BLaER1 treated with 17β-estradiol and CSF1 and Interleukin-3, amounts not matched to agents 10 nM and 100 nM (cell line): ENCODE results near the gene PTGR2.
A peak's percentile ranks its signal among the peaks of the same experiment; 100 is the strongest.
"Not testable (repeated sequence)": the region's sequence is repeated elsewhere in the genome, so short reads cannot be mapped to it uniquely, and the experiment has no call there.

Source experiments
- H3K27ac ChIP-seq, 11 experiments: shearing (Covaris generic); formaldehyde crosslinking; 2 replicates each; pipeline ENCODE4 v1.8.1; 2022
- H3K27me3 ChIP-seq, 11 experiments: shearing (Covaris generic); formaldehyde crosslinking; 2 replicates each; pipeline ENCODE4 v1.8.1; 2022
- H3K36me3 ChIP-seq, 11 experiments: shearing (Covaris generic); formaldehyde crosslinking; 2 replicates each; pipeline ENCODE4 v1.8.1; 2022
- H3K4me1 ChIP-seq, 10 experiments: shearing (Covaris generic); formaldehyde crosslinking; 2 replicates each; pipeline ENCODE4 v1.8.1; 2022
- H3K4me2 ChIP-seq, 11 experiments: shearing (Covaris generic); formaldehyde crosslinking; 2 replicates each; pipeline ENCODE4 v1.8.1; 2022
- H3K4me3 ChIP-seq, 10 experiments: shearing (Covaris generic); formaldehyde crosslinking; 2 replicates each; pipeline ENCODE4 v1.8.1; 2022
- H3K9ac ChIP-seq, 11 experiments: shearing (Covaris generic); formaldehyde crosslinking; 2 replicates each; pipeline ENCODE4 v1.8.1; 2022
- H3K9me3 ChIP-seq, 11 experiments: shearing (Covaris generic); formaldehyde crosslinking; replicated peaks in 1 of 11; 2 replicates each; pipeline ENCODE4 v1.8.1; 2022
- H4K20me1 ChIP-seq, 11 experiments: shearing (Covaris generic); formaldehyde crosslinking; 2 replicates each; pipeline ENCODE4 v1.8.1; 2022
- Cebpa-rat ChIP-seq, 11 experiments: shearing (Covaris generic); IDR thresholded peaks; 2 replicates each; pipeline ENCODE4 v1.8.1; 2022

PTGR2 gene

DNA sequence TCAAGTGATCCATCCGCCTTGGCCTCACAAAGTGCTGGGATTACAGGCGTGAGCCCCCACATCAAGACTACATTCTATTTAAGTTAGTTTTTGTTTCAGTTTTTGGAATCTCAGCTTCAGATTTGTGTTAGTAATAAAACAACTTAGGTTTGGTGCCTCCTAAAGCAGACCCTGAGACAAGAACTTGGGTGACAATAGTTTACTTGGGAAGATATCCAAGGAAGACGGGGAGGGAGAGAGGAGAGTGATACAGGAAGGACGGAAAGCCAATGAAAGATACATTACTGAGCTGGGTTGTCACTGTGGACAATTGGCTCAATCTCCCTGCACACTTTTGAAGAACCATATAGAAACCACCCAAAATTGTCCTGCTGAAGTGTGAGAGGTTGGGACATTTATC, 22.6 kb upstream of the PTGR2 start:
- TF ChIP-seq Cebpa-rat (IDR thresholded peaks at IDR 0.05), result no peak
- H3K27ac ChIP-seq, result no peak overlapping the region
- no peak overlapping the region for H3K4me3 ChIP-seq
- H3K4me1 ChIP-seq, result peaks cover 0 to 22% (median 3%) of the 10 kb centered on the region in 10 experiments; a peak in 10 of 20 replicates
- H3K36me3 ChIP-seq, result no peaks in the 10 kb centered on the region
- H3K27me3 ChIP-seq, result no peaks in the 10 kb centered on the region
- H4K20me1 ChIP-seq, result no peaks in the 10 kb centered on the region; a peak in 1 of 22 replicates
- no peak overlapping the region for H3K4me2 ChIP-seq
- 0 out of 22 replicates have a peak overlapping the region, but pooled peaks of 1 of the 11 experiments have one; percentile 6 for H3K9ac ChIP-seq
- no peaks in the 10 kb centered on the region for H3K9me3 ChIP-seq

- Histone ChIP-seq H3K9me3 (no peaks in the 10 kb centered on the region), H4K20me1 (no peaks in the 10 kb centered on the region; a peak in 1 of 22 replicates), H3K4me3 (no peak overlapping the region), H3K27ac (no peak overlapping the region), H3K9ac (peak overlapping the region in 1 of 11 experiments; percentile 11; a peak in 1 of 22 replicates), H3K27me3 (no peaks in the 10 kb centered on the region), H3K4me1 (peaks cover 0 to 15% (median 0%) of the 10 kb centered on the region in 10 experiments; a peak in 7 of 20 replicates), H3K4me2 (peak overlapping the region in 4 of 11 experiments; percentile 0 to 40 (median 16); a peak in 2 of 22 replicates), H3K36me3 (no peaks in the 10 kb centered on the region)
- TF ChIP-seq Cebpa-rat (IDR thresholded peaks at IDR 0.05), result no peak
Measured at GRCh38 chr14:73829526-73830431, 21.9 kb upstream of the PTGR2 start.

- H4K20me1 ChIP-seq, result no peaks in the 10 kb centered on the region
- no peaks in the 10 kb centered on the region for H3K36me3 ChIP-seq
- peaks cover 0 to 21% (median 1%) of the 10 kb centered on the region in 10 experiments; a peak in 7 of 20 replicates for H3K4me1 ChIP-seq
- no peak overlapping the region for H3K4me3 ChIP-seq
- H3K27me3 ChIP-seq, result no peaks in the 10 kb centered on the region
- no peak overlapping the region for H3K9ac ChIP-seq
- no peaks in the 10 kb centered on the region for H3K9me3 ChIP-seq
- no peak overlapping the region for H3K4me2 ChIP-seq
- no peak for TF ChIP-seq Cebpa-rat (IDR thresholded peaks at IDR 0.05)
- no peak overlapping the region for H3K27ac ChIP-seq
Measured at GRCh38 chr14:73833034-73833433, 18.6 kb upstream of the PTGR2 start.

DNA sequence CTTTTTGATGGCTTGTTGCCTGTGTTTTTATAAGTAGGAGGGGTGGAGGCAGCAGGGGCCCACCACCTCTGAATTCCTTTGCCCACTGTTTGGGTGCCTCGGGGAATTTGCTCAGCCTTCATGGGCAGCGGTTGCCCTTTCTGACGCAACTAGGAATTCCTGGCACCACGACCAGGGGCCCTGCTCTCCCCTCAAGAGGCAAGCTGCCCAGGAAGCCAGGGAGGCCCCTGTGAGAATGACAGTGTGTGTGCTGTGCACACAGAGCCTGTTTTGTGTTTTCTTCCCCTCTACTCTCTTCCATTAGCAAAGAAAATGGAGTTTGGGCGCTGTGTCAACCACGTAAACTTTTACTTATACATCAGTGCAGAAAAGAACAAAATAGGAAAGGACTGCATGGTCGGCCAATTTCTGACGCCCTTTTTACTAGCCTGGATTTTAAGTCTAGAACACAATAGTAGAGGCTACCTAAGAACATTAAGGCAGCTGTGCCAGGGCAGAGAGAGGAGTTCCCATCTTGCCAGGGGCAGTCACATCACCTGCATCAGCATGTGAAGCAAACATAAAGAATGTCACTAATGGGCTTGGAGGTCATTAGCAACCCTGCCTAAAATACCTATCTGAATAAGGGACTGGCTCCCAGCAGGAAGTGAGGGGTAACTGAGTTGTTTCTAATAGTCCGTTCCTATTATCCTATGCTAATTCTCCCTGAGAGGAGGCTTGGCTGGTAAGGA, 17.9 kb upstream of the PTGR2 start:
- Histone ChIP-seq H3K4me3 (no peak overlapping the region), H3K27me3 (no peaks in the 10 kb centered on the region), H3K4me2 (no peak overlapping the region), H3K36me3 (no peaks in the 10 kb centered on the region), H3K9me3 (no peaks in the 10 kb centered on the region), H3K27ac (no peak overlapping the region), H3K9ac (no peak overlapping the region; a peak in 1 of 22 replicates), H3K4me1 (peaks cover 0 to 21% (median 1%) of the 10 kb centered on the region in 10 experiments; a peak in 7 of 20 replicates), H4K20me1 (no peaks in the 10 kb centered on the region)
- TF ChIP-seq Cebpa-rat (IDR thresholded peaks at IDR 0.05), result no peak

DNA sequence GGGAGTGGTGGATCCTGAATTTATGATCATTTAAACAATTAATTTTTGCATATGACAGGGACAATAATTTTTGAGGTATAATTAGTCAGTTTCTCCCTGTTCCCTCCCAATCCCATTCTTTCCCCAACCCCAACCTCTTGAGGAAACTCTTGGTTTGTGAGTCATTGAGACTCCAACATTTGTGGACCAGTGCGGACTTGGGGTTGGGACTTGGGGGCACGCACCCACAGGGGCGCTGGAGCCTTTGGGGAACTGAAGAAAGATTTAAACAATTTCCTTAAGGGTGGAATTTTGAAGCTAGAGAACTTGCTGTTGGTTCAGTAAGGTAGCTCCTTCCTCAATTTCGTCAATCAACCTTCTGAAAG, 17.4 kb upstream of the PTGR2 start:
- no peak overlapping the region for H3K9ac ChIP-seq
- H3K4me2 ChIP-seq, result no peak overlapping the region
- H3K36me3 ChIP-seq, result no peaks in the 10 kb centered on the region
- no peak overlapping the region for H3K27ac ChIP-seq
- TF ChIP-seq Cebpa-rat (IDR thresholded peaks at IDR 0.05), result no peak
- no peaks in the 10 kb centered on the region for H3K27me3 ChIP-seq
- H3K4me3 ChIP-seq, result no peak overlapping the region
- no peaks in the 10 kb centered on the region for H4K20me1 ChIP-seq
- H3K9me3 ChIP-seq, result no peaks in the 10 kb centered on the region
- H3K4me1 ChIP-seq, result peaks cover 0 to 21% (median 1%) of the 10 kb centered on the region in 10 experiments; a peak in 7 of 20 replicates

DNA sequence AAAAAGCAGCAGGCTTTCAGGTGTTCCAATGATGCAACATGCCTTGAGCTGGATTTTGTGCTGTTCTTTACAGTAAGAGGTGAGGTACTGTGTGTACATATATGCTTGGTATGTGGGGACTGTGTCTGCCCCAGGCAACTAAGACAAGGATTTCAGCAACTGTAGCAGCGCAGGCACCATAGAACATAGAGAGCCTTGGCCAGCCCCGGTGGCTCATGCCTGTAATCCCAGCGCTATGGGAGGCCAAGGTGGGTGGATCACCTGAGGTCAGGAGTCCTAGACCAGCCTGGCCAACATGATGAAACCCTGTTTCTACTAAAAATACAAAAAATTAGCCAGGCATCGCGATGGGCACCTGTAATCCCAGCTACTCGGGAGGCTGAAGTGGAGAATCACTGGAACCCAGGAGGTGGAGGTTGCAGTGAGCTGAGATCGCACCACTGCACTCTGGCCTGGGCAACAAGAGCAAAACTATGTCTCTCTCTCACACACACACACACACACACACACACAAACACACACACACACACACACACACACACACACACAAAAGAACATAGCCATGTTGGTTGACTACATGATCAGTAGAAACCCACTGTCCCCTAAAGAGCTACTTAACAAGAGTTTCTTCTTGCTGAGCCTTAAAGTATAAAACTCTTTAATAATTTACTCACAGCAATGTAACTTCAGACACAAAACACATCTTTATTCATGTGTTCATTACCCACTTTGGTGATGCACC, 13.2 kb upstream of the PTGR2 start:
- H3K4me1 ChIP-seq, result peaks cover 0 to 13% (median 0%) of the 10 kb centered on the region in 10 experiments; a peak in 4 of 20 replicates
- H3K27ac ChIP-seq, H4K20me1 ChIP-seq, H3K36me3 ChIP-seq, H3K4me2 ChIP-seq, H3K9ac ChIP-seq, H3K27me3 ChIP-seq, H3K4me3 ChIP-seq, H3K9me3 ChIP-seq: not testable (repeated sequence)

- Histone ChIP-seq H3K9ac (no peak overlapping the region), H3K4me3 (no peak overlapping the region), H4K20me1 (no peaks in the 10 kb centered on the region), H3K27me3 (no peaks in the 10 kb centered on the region), H3K36me3 (no peaks in the 10 kb centered on the region), H3K4me1 (peaks cover 0 to 8% (median 0%) of the 10 kb centered on the region in 10 experiments; a peak in 4 of 20 replicates), H3K4me2 (no peak overlapping the region), H3K9me3 (peaks cover 0 to 10% (median 6%) of the 10 kb centered on the region in 11 experiments; a peak in 14 of 22 replicates), H3K27ac (no peak overlapping the region)
- no peak for TF ChIP-seq Cebpa-rat (IDR thresholded peaks at IDR 0.05)
Measured at GRCh38 chr14:73842201-73842600, 9.4 kb upstream of the PTGR2 start.

GRCh38 chr14:73842851-73843250, 8.8 kb upstream of the PTGR2 start:
- Histone ChIP-seq H3K4me3 (no peak overlapping the region), H3K4me2 (no peak overlapping the region), H3K9me3 (peaks cover 0 to 10% (median 6%) of the 10 kb centered on the region in 11 experiments; a peak in 14 of 22 replicates), H3K27ac (no peak overlapping the region), H4K20me1 (no peaks in the 10 kb centered on the region), H3K27me3 (no peaks in the 10 kb centered on the region), H3K9ac (no peak overlapping the region), H3K4me1 (peaks cover 0 to 11% (median 0%) of the 10 kb centered on the region in 10 experiments; a peak in 4 of 20 replicates), H3K36me3 (no peaks in the 10 kb centered on the region)
- TF ChIP-seq Cebpa-rat (IDR thresholded peaks at IDR 0.05), result no peak

- Histone ChIP-seq H3K27ac (no peak overlapping the region), H3K36me3 (no peaks in the 10 kb centered on the region), H3K4me1 (peaks cover 0 to 11% (median 0%) of the 10 kb centered on the region in 10 experiments; a peak in 4 of 20 replicates), H3K4me2 (no peak overlapping the region), H4K20me1 (no peaks in the 10 kb centered on the region), H3K9ac (no peak overlapping the region), H3K4me3 (no peak overlapping the region), H3K9me3 (peaks cover 0 to 10% (median 6%) of the 10 kb centered on the region in 11 experiments; a peak in 14 of 22 replicates), H3K27me3 (no peaks in the 10 kb centered on the region)
- TF ChIP-seq Cebpa-rat (IDR thresholded peaks at IDR 0.05), result no peak
Measured at GRCh38 chr14:73843296-73843695, 8.3 kb upstream of the PTGR2 start.
